ENCODE results near the gene RPL27A.

Gene RPL27A

GRCh38 chr11:8674859-8675258 lies 7.7 kb upstream of the RPL27A start:
- no peak for DNase-seq (ENCODE audit: low read depth, low spot score)

- DNase-seq (ENCODE audit: low read depth, low spot score) = no peak
These were observed 6.1 kb upstream of the RPL27A start for GRCh38 chr11:8676458-8676857.

- DNase-seq (ENCODE audit: low read depth, low spot score) = no peak
These were observed 3.6 kb upstream of the RPL27A start for GRCh38 chr11:8679006-8679405.

GRCh38 chr11:8681837-8682302 lies 722 bp upstream of the RPL27A start:
- no peak for DNase-seq (ENCODE audit: low read depth, low spot score)

- DNase-seq (ENCODE audit: low read depth, low spot score) = no peak
These were observed 669 bp downstream of the RPL27A start for GRCh38 chr11:8683115-8683807.

- DNase-seq (ENCODE audit: low read depth, low spot score) = no peak
These were observed 2.2 kb downstream of the RPL27A start for GRCh38 chr11:8684600-8685290.

GRCh38 chr11:8685306-8685705 lies 2.7 kb downstream of the RPL27A start:
- no peak for DNase-seq (ENCODE audit: low read depth, low spot score)

- no peak for DNase-seq (ENCODE audit: low read depth, low spot score)
These were observed 3.2 kb downstream of the RPL27A start for GRCh38 chr11:8685820-8686219.

- DNase-seq (ENCODE audit: low read depth, low spot score) = no peak
These were observed 3.7 kb downstream of the RPL27A start for GRCh38 chr11:8686325-8686724.

GRCh38 chr11:8688414-8689362 lies 6.1 kb downstream of the RPL27A start:
- peak; percentile 84 for DNase-seq (ENCODE audit: low read depth, low spot score)

GRCh38 chr11:8689726-8690255 lies 7.2 kb downstream of the RPL27A start:
- DNase-seq (ENCODE audit: low read depth, low spot score) = no peak

GRCh38 chr11:8690374-8691342 lies 8.1 kb downstream of the RPL27A start:
- no peak for DNase-seq (ENCODE audit: low read depth, low spot score)

GRCh38 chr11:8691601-8692000 lies 9.0 kb downstream of the RPL27A start:
- no peak for DNase-seq (ENCODE audit: low read depth, low spot score)

GRCh38 chr11:8692417-8692816 lies 9.8 kb downstream of the RPL27A start:
- DNase-seq (ENCODE audit: low read depth, low spot score) = no peak

GRCh38 chr11:8693010-8693551 lies 10.5 kb downstream of the RPL27A start:
- DNase-seq (ENCODE audit: low read depth, low spot score) = no peak

GRCh38 chr11:8693555-8693954 lies 11.0 kb downstream of the RPL27A start:
- DNase-seq (ENCODE audit: low read depth, low spot score) = no peak

GRCh38 chr11:8694137-8694536 lies 11.5 kb downstream of the RPL27A start:
- no peak for DNase-seq (ENCODE audit: low read depth, low spot score)

- no peak for DNase-seq (ENCODE audit: low read depth, low spot score)
These were observed 14.5 kb downstream of the RPL27A start for GRCh38 chr11:8697054-8697453.

- no peak for DNase-seq (ENCODE audit: low read depth, low spot score)
These were observed 15.8 kb downstream of the RPL27A start for GRCh38 chr11:8698379-8698851.

GRCh38 chr11:8698917-8699441 lies 16.4 kb downstream of the RPL27A start:
- DNase-seq (ENCODE audit: low read depth, low spot score) = no peak

All from brain pericyte (primary cell).